ENCODE measurements around the gene PRKN. TPM values are rescaled to one million over a fixed set of nuclear protein-coding genes. Genes with fewer than 3 reads are reported as not detected.
A peak's percentile ranks its signal among the peaks of the same experiment; 100 is the strongest.

PRKN gene
- total RNA-seq, 4 donors from 2014 or later, result 5.2 to 121 (median 6.9) TPM

DNA sequence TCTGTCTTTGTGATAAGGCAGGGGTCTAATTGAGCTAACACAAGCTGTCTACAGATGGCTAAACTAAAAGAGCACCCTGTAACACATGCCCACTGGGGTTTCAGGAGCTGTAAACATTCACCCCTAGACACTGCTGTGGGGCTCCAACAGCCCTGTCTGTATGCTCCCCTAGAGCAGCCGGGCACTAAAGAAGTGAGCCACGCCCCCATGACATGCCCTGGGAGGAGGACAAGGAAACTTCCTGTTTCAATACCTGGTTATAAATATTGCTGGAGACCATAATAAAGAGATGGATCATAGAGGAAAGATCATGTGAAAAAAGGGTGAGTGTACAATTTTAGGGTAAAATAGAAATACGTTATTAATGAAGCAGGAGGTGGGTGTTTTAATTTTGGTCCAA lies 786.0 kb downstream of the PRKN start:
- WGBS, 2 donors, result 88 to 95% methylated on average over 3 of the region's 3 CpGs

DNA sequence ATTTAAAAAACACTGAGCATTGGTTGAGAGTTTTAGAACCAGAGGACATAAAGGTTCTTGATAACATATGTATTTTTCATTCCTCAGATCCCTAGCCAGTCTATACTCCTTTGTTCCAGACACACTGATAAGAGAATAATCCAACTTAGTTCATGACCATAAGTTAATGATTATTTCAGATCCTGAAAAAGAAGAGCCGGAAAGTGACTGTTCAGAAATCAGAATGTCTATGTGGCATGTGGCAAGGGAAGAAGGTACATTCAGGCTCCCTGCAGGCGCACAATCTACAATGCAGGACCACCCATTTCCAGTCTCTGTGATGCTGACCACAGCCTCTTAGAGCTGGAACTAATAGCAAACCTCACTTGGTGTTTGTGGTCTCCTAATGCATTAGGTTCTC lies 787.0 kb downstream of the PRKN start:
- intact Hi-C loops (cut with DNase I), result no loop called here

More for the DNA sequence above, 786.0 kb downstream of the PRKN start:
- Histone ChIP-seq H3K4me3 (replicated peaks in 1 of 3) (no peak overlapping the region), H3K36me3 (no peaks in the 10 kb centered on the region), H3K27ac (no peak overlapping the region), H3K27me3 (no peaks in the 10 kb centered on the region), H3K9me3 (no peaks in the 10 kb centered on the region), H3K4me1 (no peaks in the 10 kb centered on the region)
- no peak for TF ChIP-seq POLR2A (IDR thresholded peaks at IDR 0.05)
- TF ChIP-seq, protein P1, sequence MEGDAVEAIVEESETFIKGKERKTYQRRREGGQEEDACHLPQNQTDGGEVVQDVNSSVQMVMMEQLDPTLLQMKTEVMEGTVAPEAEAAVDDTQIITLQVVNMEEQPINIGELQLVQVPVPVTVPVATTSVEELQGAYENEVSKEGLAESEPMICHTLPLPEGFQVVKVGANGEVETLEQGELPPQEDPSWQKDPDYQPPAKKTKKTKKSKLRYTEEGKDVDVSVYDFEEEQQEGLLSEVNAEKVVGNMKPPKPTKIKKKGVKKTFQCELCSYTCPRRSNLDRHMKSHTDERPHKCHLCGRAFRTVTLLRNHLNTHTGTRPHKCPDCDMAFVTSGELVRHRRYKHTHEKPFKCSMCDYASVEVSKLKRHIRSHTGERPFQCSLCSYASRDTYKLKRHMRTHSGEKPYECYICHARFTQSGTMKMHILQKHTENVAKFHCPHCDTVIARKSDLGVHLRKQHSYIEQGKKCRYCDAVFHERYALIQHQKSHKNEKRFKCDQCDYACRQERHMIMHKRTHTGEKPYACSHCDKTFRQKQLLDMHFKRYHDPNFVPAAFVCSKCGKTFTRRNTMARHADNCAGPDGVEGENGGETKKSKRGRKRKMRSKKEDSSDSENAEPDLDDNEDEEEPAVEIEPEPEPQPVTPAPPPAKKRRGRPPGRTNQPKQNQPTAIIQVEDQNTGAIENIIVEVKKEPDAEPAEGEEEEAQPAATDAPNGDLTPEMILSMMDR (IDR thresholded peaks at IDR 0.05), result no peak
- intact Hi-C loops (cut with DNase I), result no loop called here
- no peak for DNase-seq

DNA sequence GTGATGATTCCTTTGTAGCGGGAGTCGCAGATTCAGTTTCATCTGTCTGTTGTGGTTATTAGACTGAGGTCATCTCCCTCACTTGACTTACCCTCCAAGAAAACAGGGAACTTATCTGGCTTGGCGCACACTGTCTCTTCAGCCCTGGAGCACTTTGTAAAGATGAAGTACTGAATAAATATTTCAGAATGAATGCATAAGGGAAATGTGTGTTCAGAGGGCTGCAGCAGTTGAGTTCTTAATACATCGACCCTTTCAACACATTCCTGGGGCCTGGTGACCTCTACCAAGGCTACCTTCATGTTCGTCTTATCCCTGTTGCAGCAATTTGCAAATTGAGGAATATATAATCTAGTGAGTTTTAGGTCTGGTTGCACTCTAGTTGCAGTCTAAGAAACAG lies 801.2 kb downstream of the PRKN start:
- TF ChIP-seq, protein P1 (IDR thresholded peaks at IDR 0.05), result no peak
- no peak for TF ChIP-seq POLR2A (IDR thresholded peaks at IDR 0.05)
- no peaks in the 10 kb centered on the region for H3K36me3 ChIP-seq
- H3K27me3 ChIP-seq, result no peaks in the 10 kb centered on the region
- intact Hi-C loops (cut with DNase I), result no loop called here
- H3K4me1 ChIP-seq, result no peaks in the 10 kb centered on the region
- WGBS, 2 donors, result 89 to 91% methylated on average over 5 of the region's 5 CpGs
- H3K9me3 ChIP-seq, result no peaks in the 10 kb centered on the region
- no peak for DNase-seq
- H3K27ac ChIP-seq, result no peak overlapping the region
- H3K4me3 ChIP-seq (replicated peaks in 1 of 3), result no peak overlapping the region

More for the DNA sequence above, 787.0 kb downstream of the PRKN start:
- TF ChIP-seq, protein P1 (IDR thresholded peaks at IDR 0.05), result no peak
- no peak for TF ChIP-seq POLR2A (IDR thresholded peaks at IDR 0.05)
- Histone ChIP-seq H3K27ac (no peak overlapping the region), H3K9me3 (no peaks in the 10 kb centered on the region), H3K36me3 (no peaks in the 10 kb centered on the region), H3K4me1 (no peaks in the 10 kb centered on the region), H3K4me3 (replicated peaks in 1 of 3) (no peak overlapping the region), H3K27me3 (no peaks in the 10 kb centered on the region)
- 96% methylated on average over 2 of the region's 2 CpGs for WGBS, 2 donors
- DNase-seq, result no peak

DNA sequence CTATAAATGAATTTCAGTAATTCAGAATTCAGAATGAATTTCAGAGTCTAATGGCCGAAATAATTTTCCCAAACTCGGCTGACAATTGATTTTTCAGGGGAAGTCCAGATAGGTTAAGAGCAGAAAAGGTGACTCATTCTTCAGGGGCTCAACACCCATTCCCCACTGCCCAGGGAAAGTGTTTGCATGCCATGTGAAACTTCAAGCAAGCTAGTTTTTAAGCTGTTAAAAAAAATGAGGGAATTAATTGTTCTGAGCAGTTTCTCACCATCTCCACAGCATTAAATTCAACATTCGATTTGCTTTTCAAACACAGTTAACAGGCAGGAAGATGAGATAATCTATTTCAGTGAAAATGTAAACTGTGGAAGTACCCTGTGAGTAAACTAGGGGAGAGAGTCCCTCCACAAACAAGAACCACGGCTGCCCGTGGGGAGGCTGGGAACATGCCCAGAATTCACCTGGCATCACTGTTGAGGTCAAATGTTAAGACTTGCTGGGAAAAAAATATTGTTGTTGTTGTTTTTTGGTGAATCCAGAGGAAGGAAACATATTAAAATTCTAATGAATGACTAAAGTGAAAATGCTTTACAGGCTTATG lies 803.0 kb downstream of the PRKN start:
- no peak overlapping the region for H3K27ac ChIP-seq
- H3K4me1 ChIP-seq, result no peaks in the 10 kb centered on the region
- intact Hi-C loops (cut with DNase I), result no loop called here
- no peak overlapping the region for H3K4me3 ChIP-seq (replicated peaks in 1 of 3)
- TF ChIP-seq, protein P1 (IDR thresholded peaks at IDR 0.05), result no peak
- no peak for TF ChIP-seq POLR2A (IDR thresholded peaks at IDR 0.05)
- H3K9me3 ChIP-seq, result no peaks in the 10 kb centered on the region
- H3K36me3 ChIP-seq, result no peaks in the 10 kb centered on the region
- no peaks in the 10 kb centered on the region for H3K27me3 ChIP-seq
- DNase-seq, result no peak
- WGBS, 2 donors, result 65 to 68% methylated on average over 5 of the region's 5 CpGs

DNA sequence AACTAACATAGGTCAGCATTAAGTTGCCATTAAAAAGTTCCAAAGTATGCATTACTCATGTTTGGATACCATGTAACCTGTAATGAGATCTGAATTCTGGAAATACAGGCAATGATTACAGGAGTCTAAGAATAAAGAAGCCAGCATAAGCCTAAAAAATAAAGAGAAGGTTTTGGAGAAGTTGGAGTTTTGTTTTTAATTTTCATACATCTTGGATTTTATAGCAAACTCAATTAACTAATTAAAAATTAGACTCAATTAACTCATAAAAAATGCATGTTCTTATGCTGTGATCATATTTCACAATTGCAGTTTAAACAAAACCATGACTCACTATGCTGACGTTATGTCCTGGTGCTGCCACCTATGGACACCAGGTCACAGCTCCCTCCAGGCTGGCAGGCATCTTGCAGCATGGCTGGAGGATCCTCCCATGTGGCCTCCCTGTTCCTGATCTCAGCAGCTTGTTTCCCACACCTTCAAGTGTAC lies 804.9 kb downstream of the PRKN start:
- intact Hi-C loops (cut with DNase I), result no loop called here
- TF ChIP-seq, protein P1 (IDR thresholded peaks at IDR 0.05), result peak in 1 of 6 experiments; percentile 28
- TF ChIP-seq POLR2A (IDR thresholded peaks at IDR 0.05), result no peak
- Histone ChIP-seq H3K4me1 (no peaks in the 10 kb centered on the region), H3K36me3 (no peaks in the 10 kb centered on the region), H3K4me3 (replicated peaks in 1 of 3) (no peak overlapping the region), H3K9me3 (no peaks in the 10 kb centered on the region), H3K27me3 (no peaks in the 10 kb centered on the region), H3K27ac (no peak overlapping the region)
- 16 to 29% methylated on average over 1 of the region's 1 CpG for WGBS, 2 donors
- DNase-seq, result peak; percentile 9 to 22

Data from thyroid gland (tissue), 4 donors.